A549 (cell line): ENCODE data around the gene DDX4.

Source experiments
- CHD2 ChIP-seq: fragments of 150-350 bp; IDR thresholded peaks from 2 replicates; pipeline ENCODE4 v1.6.1; 2014; ENCODE audit warnings: low read length; ENCODE audit not compliant: partially characterized antibody
- EP300 ChIP-seq, 2 experiments: fragments of >200 bp; sonication (Bioruptor Twin); formaldehyde crosslinking; IDR thresholded peaks; 2 replicates in 1 of 2; 3 replicates in 1 of 2; pipeline ENCODE4 v1.6.1; 2016 to 2017
- MAFK ChIP-seq: fragments of 450-650 bp; IDR thresholded peaks from 2 replicates; pipeline ENCODE4 v1.6.1; 2014; ENCODE audit not compliant: partially characterized antibody
- MYC ChIP-seq: IDR thresholded peaks from 2 replicates; pipeline ENCODE4 v1.6.1; 2012; ENCODE audit warnings: mild to moderate bottlenecking, inconsistent platforms, low read length, improper control_type of control experiment, borderline replicate concordance
- NFE2L2 ChIP-seq: fragments of 150-350 bp; conservative IDR thresholded peaks from 2 replicates; pipeline ENCODE4 v1.6.1; 2014; ENCODE audit warnings: low read length
- PHF8 ChIP-seq: fragments of 200-600 bp; sonication (generic); IDR thresholded peaks from 2 replicates; pipeline ENCODE4 v1.6.1; 2016; ENCODE audit warnings: low read depth, mild to moderate bottlenecking, antibody characterized with exemption, moderate library complexity, borderline replicate concordance
- POLR2A ChIP-seq: IDR thresholded peaks from 2 replicates; pipeline ENCODE4 v1.6.1; 2012; ENCODE audit warnings: mild to moderate bottlenecking, low read length
- RAD21 ChIP-seq, 2 experiments: fragments of >200 bp in 1 of 2; sonication (Bioruptor Twin) in 1 of 2; formaldehyde crosslinking in 1 of 2; IDR thresholded peaks in 1 of 2; conservative IDR thresholded peaks in 1 of 2; 2 replicates in 1 of 2; 3 replicates in 1 of 2; pipeline ENCODE4 v1.6.1; 2012 to 2018; ENCODE audit warnings: inconsistent platforms in 1 of 2
- ZFP36 ChIP-seq: fragments of 450-650 bp; IDR thresholded peaks from 2 replicates; pipeline ENCODE4 v1.6.1; 2014; ENCODE audit warnings: borderline replicate concordance; ENCODE audit not compliant: partially characterized antibody
- TF ChIP-seq, protein P1 (sequence below): fragments of >200 bp; sonication (Bioruptor Twin); formaldehyde crosslinking; IDR thresholded peaks from 3 replicates; pipeline ENCODE4 v1.5.1; 2016
- TF ChIP-seq, protein P2 (sequence below): fragments of 450-650 bp; IDR thresholded peaks from 2 replicates; pipeline ENCODE4 v1.6.1; 2014; ENCODE audit warnings: antibody characterized with exemption
- TF ChIP-seq, protein P3 (sequence below): IDR thresholded peaks from 2 replicates; pipeline ENCODE4 v1.6.1; 2012

DNA sequence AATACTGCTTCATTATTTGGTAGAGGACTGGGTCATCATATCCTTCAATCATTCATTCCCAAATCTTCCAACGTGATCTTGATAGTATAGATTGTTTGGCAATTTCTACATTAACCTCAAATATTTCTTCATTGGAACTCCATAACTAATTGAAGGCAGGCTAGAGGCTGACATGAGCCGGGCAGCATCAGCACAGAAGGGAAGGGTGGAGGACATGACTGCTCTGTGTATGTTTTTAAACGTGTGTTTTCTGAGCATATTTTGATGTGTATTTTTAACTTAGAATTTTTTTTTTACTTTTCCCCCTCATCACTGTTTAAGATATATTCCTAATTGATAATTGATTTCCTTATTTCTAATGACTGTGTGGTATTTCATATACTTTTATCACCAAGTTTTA lies 12.6 kb downstream of the DDX4 start:
- TF ChIP-seq, protein P1, sequence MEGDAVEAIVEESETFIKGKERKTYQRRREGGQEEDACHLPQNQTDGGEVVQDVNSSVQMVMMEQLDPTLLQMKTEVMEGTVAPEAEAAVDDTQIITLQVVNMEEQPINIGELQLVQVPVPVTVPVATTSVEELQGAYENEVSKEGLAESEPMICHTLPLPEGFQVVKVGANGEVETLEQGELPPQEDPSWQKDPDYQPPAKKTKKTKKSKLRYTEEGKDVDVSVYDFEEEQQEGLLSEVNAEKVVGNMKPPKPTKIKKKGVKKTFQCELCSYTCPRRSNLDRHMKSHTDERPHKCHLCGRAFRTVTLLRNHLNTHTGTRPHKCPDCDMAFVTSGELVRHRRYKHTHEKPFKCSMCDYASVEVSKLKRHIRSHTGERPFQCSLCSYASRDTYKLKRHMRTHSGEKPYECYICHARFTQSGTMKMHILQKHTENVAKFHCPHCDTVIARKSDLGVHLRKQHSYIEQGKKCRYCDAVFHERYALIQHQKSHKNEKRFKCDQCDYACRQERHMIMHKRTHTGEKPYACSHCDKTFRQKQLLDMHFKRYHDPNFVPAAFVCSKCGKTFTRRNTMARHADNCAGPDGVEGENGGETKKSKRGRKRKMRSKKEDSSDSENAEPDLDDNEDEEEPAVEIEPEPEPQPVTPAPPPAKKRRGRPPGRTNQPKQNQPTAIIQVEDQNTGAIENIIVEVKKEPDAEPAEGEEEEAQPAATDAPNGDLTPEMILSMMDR, result no peak
- TF ChIP-seq CHD2, result no peak
- no peak for TF ChIP-seq POLR2A
- TF ChIP-seq RAD21 (conservative IDR thresholded peaks at IDR 0.05 in 1 of 2, IDR thresholded peaks at IDR 0.05 in 1 of 2), result no peak
- no peak for TF ChIP-seq MYC
- no peak for TF ChIP-seq ZFP36
- no peak for TF ChIP-seq NFE2L2
- no peak for TF ChIP-seq PHF8
- TF ChIP-seq, protein P2, sequence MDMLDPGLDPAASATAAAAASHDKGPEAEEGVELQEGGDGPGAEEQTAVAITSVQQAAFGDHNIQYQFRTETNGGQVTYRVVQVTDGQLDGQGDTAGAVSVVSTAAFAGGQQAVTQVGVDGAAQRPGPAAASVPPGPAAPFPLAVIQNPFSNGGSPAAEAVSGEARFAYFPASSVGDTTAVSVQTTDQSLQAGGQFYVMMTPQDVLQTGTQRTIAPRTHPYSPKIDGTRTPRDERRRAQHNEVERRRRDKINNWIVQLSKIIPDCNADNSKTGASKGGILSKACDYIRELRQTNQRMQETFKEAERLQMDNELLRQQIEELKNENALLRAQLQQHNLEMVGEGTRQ, result no peak
- TF ChIP-seq, protein P3, sequence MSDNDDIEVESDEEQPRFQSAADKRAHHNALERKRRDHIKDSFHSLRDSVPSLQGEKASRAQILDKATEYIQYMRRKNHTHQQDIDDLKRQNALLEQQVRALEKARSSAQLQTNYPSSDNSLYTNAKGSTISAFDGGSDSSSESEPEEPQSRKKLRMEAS, result no peak
- no peak for TF ChIP-seq EP300 (IDR thresholded peaks at IDR 0.05)
- no peak for TF ChIP-seq MAFK
